ENCODE results near the gene KCTD1.

- no peak for TF ChIP-seq RCOR1 (IDR thresholded peaks at IDR 0.05; ENCODE audit: insufficient replicate concordance, low read length)
- peak; percentile 35 for TF ChIP-seq RAD21 (IDR thresholded peaks at IDR 0.05; ENCODE audit: low read length)
- TF ChIP-seq CTCF (conservative IDR thresholded peaks at IDR 0.05; ENCODE audit: low read depth, low read length): peak; percentile 48
- TF ChIP-seq POLR2A (IDR thresholded peaks at IDR 0.05; ENCODE audit: low read depth, low read length): no peak
- no peak for TF ChIP-seq MAZ (IDR thresholded peaks at IDR 0.05; ENCODE audit: borderline replicate concordance, low read depth, low read length)
- no peak for TF ChIP-seq RFX5 (IDR thresholded peaks at IDR 0.05; ENCODE audit: low read depth, low read length)
- no peak for TF ChIP-seq CHD1 (IDR thresholded peaks at IDR 0.05; ENCODE audit: low read depth, low read length)
- TF ChIP-seq ELK1 (IDR thresholded peaks at IDR 0.05; ENCODE audit: borderline replicate concordance, low read depth, low read length): no peak
- no peak for TF ChIP-seq MXI1 (IDR thresholded peaks at IDR 0.05; ENCODE audit: borderline replicate concordance, low read depth, low read length)
- no peak for TF ChIP-seq NFE2L2 (IDR thresholded peaks at IDR 0.05; ENCODE audit: low read depth, low read length)
- TF ChIP-seq USF2 (IDR thresholded peaks at IDR 0.05; ENCODE audit: low read depth, low read length): no peak
- TF ChIP-seq FOS (IDR thresholded peaks at IDR 0.05; ENCODE audit: low read depth, low read length): no peak
- no peak for TF ChIP-seq MAFK (IDR thresholded peaks at IDR 0.05; ENCODE audit: low read depth, low read length)
Measured at GRCh38 chr18:26547646-26548414, 523 bp downstream of the KCTD1 start.
